PC-9 (cell line): Measurements from ENCODE around the gene AMH. TPM values are rescaled to one million over a fixed set of nuclear protein-coding genes. Genes with fewer than 3 reads are reported as not detected.

ENCODE experiments used
- BruUV-seq: library from RNA; stranded (reverse); fragments of 400-500 nt; replicated peaks from 2 replicates; lab custom pipeline; 2021; lab: Mats Ljungman, UMichigan
- CTCF ChIA-PET: fragments of 300-600 bp; sonication (Branson Sonifier 250); formaldehyde crosslinking; loops from one replicate; lab custom pipeline; 2022; ENCODE audit warnings: antibody characterized with exemption; lab: Charles Lee
- POLR2A ChIA-PET: fragments of 300-600 bp; sonication (Branson Sonifier 250); formaldehyde crosslinking; loops from one replicate; lab custom pipeline; 2022; ENCODE audit warnings: antibody characterized with exemption; ENCODE audit not compliant: unreplicated experiment; lab: Charles Lee
- DNase-seq, 2 experiments: peaks; one replicate each; pipeline versions ENCODE4 v3.0.0 to v3.0.0-alpha.2; 2015 to 2022; ENCODE audit warnings: mixed read lengths in 1 of 2
- H2AFZ ChIP-seq: fragments of 200-600 bp; sonication (generic); 2 replicates; pipeline ENCODE4 v1.8.1; 2017; ENCODE audit warnings: antibody characterized with exemption
- H3F3A ChIP-seq: fragments of 200-600 bp; sonication (generic); 2 replicates; pipeline ENCODE4 v1.8.1; 2017; ENCODE audit warnings: antibody characterized with exemption, mild to moderate bottlenecking, low read depth; ENCODE audit not compliant: insufficient read depth
- H3K27ac ChIP-seq: fragments of 200-600 bp; sonication (generic); 2 replicates; pipeline ENCODE4 v1.6.1; 2016; ENCODE audit warnings: mixed run types
- H3K27me3 ChIP-seq: fragments of 200-600 bp; sonication (generic); 2 replicates; pipeline ENCODE4 v1.6.1; 2016; ENCODE audit warnings: low read depth, mixed run types; ENCODE audit not compliant: insufficient read depth
- H3K36me3 ChIP-seq: fragments of 200-600 bp; sonication (generic); 2 replicates; pipeline ENCODE4 v1.6.1; 2016; ENCODE audit warnings: low read depth, mixed run types
- H3K4me1 ChIP-seq: fragments of 200-600 bp; sonication (generic); replicated peaks from 2 replicates; pipeline ENCODE4 v1.6.1; 2016; ENCODE audit warnings: mixed run types; ENCODE audit not compliant: insufficient read depth
- H3K4me2 ChIP-seq: fragments of 200-600 bp; sonication (generic); 2 replicates; pipeline ENCODE4 v1.6.1; 2017; ENCODE audit warnings: mixed run types
- H3K4me3 ChIP-seq: fragments of 200-600 bp; sonication (generic); 2 replicates; pipeline ENCODE4 v1.6.1; 2016; ENCODE audit warnings: mixed run types
- H3K79me2 ChIP-seq: fragments of 200-600 bp; sonication (generic); 2 replicates; pipeline ENCODE4 v1.6.1; 2017; ENCODE audit warnings: low read depth, mixed run types
- H3K9me2 ChIP-seq: fragments of 200-600 bp; sonication (generic); 2 replicates; pipeline ENCODE4 v1.8.1; 2017; ENCODE audit warnings: mild to moderate bottlenecking; ENCODE audit not compliant: insufficient read depth
- H3K9me3 ChIP-seq: fragments of 200-600 bp; sonication (generic); 2 replicates; pipeline ENCODE4 v1.8.1; 2016; ENCODE audit warnings: low read depth; ENCODE audit not compliant: insufficient read depth
- H4K20me1 ChIP-seq: fragments of 200-600 bp; sonication (generic); 2 replicates; pipeline ENCODE4 v1.8.1; 2017; ENCODE audit not compliant: insufficient read depth
- CTCF ChIP-seq: fragments of 200-600 bp; sonication (generic); conservative IDR thresholded peaks from 2 replicates; pipeline ENCODE4 v1.6.1; 2017; ENCODE audit warnings: mixed run types, antibody characterized with exemption, mild to moderate bottlenecking, moderate library complexity
- EZH2 ChIP-seq: fragments of 200-600 bp; sonication (generic); IDR thresholded peaks from 2 replicates; pipeline ENCODE4 v1.8.0; 2017; ENCODE audit warnings: antibody characterized with exemption, low read depth
- intact Hi-C: fragments of 100-400 bp; cut with micrococcal nuclease; formaldehyde crosslinking; loops from one replicate; pipeline ENCODE4 v1.10.0; 2022; ENCODE audit not compliant: unreplicated experiment
- microRNA-seq: library from miRNA; unstranded; fragments of <30 nt; microRNA quantifications from one replicate; pipeline ENCODE4 v1.2.0, GENCODE V29; 2021; ENCODE audit warnings: borderline number of aligned reads, borderline replicate concordance
- total RNA-seq: library from RNA; stranded (reverse); gene quantifications from 2 replicates; pipeline ENCODE4 v1.2.3, GENCODE V29; 2021

The AMH gene
- total RNA-seq, 1 experiment from 2014 or later = 8.1 TPM

GRCh38 chr19:2300533-2300932 is 51.4 kb downstream of the AMH start:
- BruUV-seq = no TSS peak
- no peak for DNase-seq
- POLR2A ChIA-PET = no interaction called here

More at GRCh38 chr19:2300533-2300932, 51.4 kb downstream of the AMH start:
- H2AFZ ChIP-seq = no peak overlapping the region
- H3K4me1 ChIP-seq = no peaks in the 10 kb centered on the region
- no peak for TF ChIP-seq CTCF
- TF ChIP-seq EZH2 = no peak
- no peak overlapping the region for H3K4me2 ChIP-seq
- no peak overlapping the region for H3K27ac ChIP-seq
- no peaks in the 10 kb centered on the region for H3K27me3 ChIP-seq
- no peaks in the 10 kb centered on the region for H3K9me2 ChIP-seq
- intact Hi-C loops = no loop called here
- no peaks in the 10 kb centered on the region for H3F3A ChIP-seq
- no peaks in the 10 kb centered on the region for H4K20me1 ChIP-seq
- H3K79me2 ChIP-seq = no peaks in the 10 kb centered on the region
- no peak overlapping the region for H3K4me3 ChIP-seq
- CTCF ChIA-PET = no interaction called here
- no peaks in the 10 kb centered on the region for H3K36me3 ChIP-seq
- H3K9me3 ChIP-seq = no peaks in the 10 kb centered on the region

Small RNA genes lying within 50 kb of the gene (microRNA-seq; reads per million reads assigned to microRNA genes)
- 3.4 reads per million for gene MIR1227
- not detected for gene MIR4321

Other genes with a start within 250 kb of the AMH start
- gene BTBD2, start 233.6 kb upstream of the AMH start, total RNA-seq = 79.2 and 81.0 TPM in 2 replicates
- 132 and 166 TPM in 2 replicates for gene MKNK2, start 198.1 kb upstream of the AMH start, total RNA-seq
- gene MOB3A, start 153.0 kb upstream of the AMH start, total RNA-seq = 22.8 and 28.9 TPM in 2 replicates
- gene IZUMO4, start 152.4 kb upstream of the AMH start, total RNA-seq = 1.5 and 2.4 TPM in 2 replicates
- gene AP3D1, start 97.8 kb upstream of the AMH start, total RNA-seq = 75.5 and 87.2 TPM in 2 replicates
- 16.0 and 23.9 TPM in 2 replicates for gene DOT1L, start 85.4 kb upstream of the AMH start, total RNA-seq
- gene PLEKHJ1, start 13.0 kb upstream of the AMH start, total RNA-seq = 38.6 and 45.9 TPM in 2 replicates
- gene SF3A2, start 12.5 kb upstream of the AMH start, total RNA-seq = 73.5 and 83.0 TPM in 2 replicates
- 1.1 and 1.4 TPM in 2 replicates for gene JSRP1, start 7.1 kb downstream of the AMH start, total RNA-seq
- not detected in 2 replicates for gene PEAK3, start 32.9 kb downstream of the AMH start, total RNA-seq
- 0.18 TPM in 1 of 2 replicates, not detected in the other for gene LINGO3, start 58.8 kb downstream of the AMH start, total RNA-seq
- 80.2 and 83.4 TPM in 2 replicates for gene LSM7, start 79.3 kb downstream of the AMH start, total RNA-seq
- 49.6 and 64.1 TPM in 2 replicates for gene SPPL2B, start 79.4 kb downstream of the AMH start, total RNA-seq
- gene TMPRSS9, start 110.9 kb downstream of the AMH start, total RNA-seq = 0.10 and 0.20 TPM in 2 replicates
- gene TIMM13, start 178.3 kb downstream of the AMH start, total RNA-seq = 80.0 and 81.9 TPM in 2 replicates
- 109 and 114 TPM in 2 replicates for gene LMNB2, start 207.6 kb downstream of the AMH start, total RNA-seq
- 24.7 and 35.5 TPM in 2 replicates for gene GADD45B, start 226.8 kb downstream of the AMH start, total RNA-seq